Measurements from ENCODE around the gene WDR53. TPM values are rescaled to one million over a fixed set of nuclear protein-coding genes. Genes with fewer than 3 reads are reported as not detected.
A peak's percentile ranks its signal among the peaks of the same experiment; 100 is the strongest.
"Not testable (repeated sequence)": the region's sequence is repeated elsewhere in the genome, so short reads cannot be mapped to it uniquely, and the experiment has no call there.

Gene WDR53
- total RNA-seq, result 10 to 100 TPM in 5 of 7 donors, 1 to 10 TPM in 2; 6.2 to 17.7 (median 13.0) TPM
- polyA plus RNA-seq, result 10 to 100 TPM; 13.7 to 17.1 (median 16.6) TPM
- long read RNA-seq, donor 1, result 0 reads
- long read RNA-seq, donor 2, result 0 reads

GRCh38 chr3:196568246-196569002 lies at the start of gene WDR53, which contains the start of gene FBXO45:
Gene WDR53, minus strand, starts transcription at chr3:196568554. Its CDS starts 7,079 bp downstream, at chr3:196561475.
Gene FBXO45, plus strand, starts transcription at chr3:196568660. Its CDS starts 325 bp downstream, at chr3:196568985.
- no peaks in the 10 kb centered on the region for H3K27me3 ChIP-seq (replicated peaks in 1 of 7)
- peak within 1 kb of the TSS; percentile 68 to 96 (median 87) for H3K4me3 ChIP-seq
- TF ChIP-seq POLR2A (IDR thresholded peaks at IDR 0.05), result peak; percentile 56 to 67 (median 57)
- peak in 4 of 11 experiments; percentile 21 to 39 (median 27) for TF ChIP-seq CTCF (IDR thresholded peaks at IDR 0.05 in 8 of 11, conservative IDR thresholded peaks at IDR 0.05 in 3 of 11)
- TF ChIP-seq POLR2AphosphoS5 (IDR thresholded peaks at IDR 0.05), result peak; percentile 98 to 99 (median 98)
- peaks cover 15 to 92% (median 57%) of the 10 kb centered on the region in 6 donors for H3K4me1 ChIP-seq
- peak; percentile 99 for DNase-seq
- peak within 1 kb of the TSS; percentile 70 to 93 (median 90) for H3K27ac ChIP-seq
- no peaks in the 10 kb centered on the region for H3K9me3 ChIP-seq
- WGBS, 5 donors, result 0 to 1% (median 0%) methylated on average over 56 to 87 of the region's 87 CpGs
- peaks cover 0 to 17% (median 0%) of the 10 kb centered on the region in 6 donors for H3K36me3 ChIP-seq
- intact Hi-C loops (cut with DNase I; ENCODE audit: low total_unique reads), result no loop called here

GRCh38 chr3:196617256-196617655 lies 48.9 kb upstream of the WDR53 start:
- no peak for TF ChIP-seq POLR2AphosphoS5 (IDR thresholded peaks at IDR 0.05)
- no peak for TF ChIP-seq POLR2A (IDR thresholded peaks at IDR 0.05)
- no peak for TF ChIP-seq CTCF (IDR thresholded peaks at IDR 0.05 in 8 of 11, conservative IDR thresholded peaks at IDR 0.05 in 3 of 11)
- no peaks in the 10 kb centered on the region for H3K36me3 ChIP-seq
- no peaks in the 10 kb centered on the region for H3K9me3 ChIP-seq
- H3K27me3 ChIP-seq (replicated peaks in 1 of 7), result no peaks in the 10 kb centered on the region
- intact Hi-C loops (cut with DNase I; ENCODE audit: low total_unique reads), result no loop called here
- H3K27ac ChIP-seq, result peak overlapping the region in 3 of 8 donors; percentile 18 to 41 (median 36)
- DNase-seq, result no peak
- WGBS, 5 donors, result 45 to 65% (median 55%) methylated on average over 5 of the region's 5 CpGs
- H3K4me3 ChIP-seq, result no peak overlapping the region
- H3K4me1 ChIP-seq, result peaks cover 9 to 57% (median 30%) of the 10 kb centered on the region in 6 donors

- H3K4me1 ChIP-seq, result peaks cover 11 to 57% (median 32%) of the 10 kb centered on the region in 6 donors
- H3K27ac ChIP-seq; H3K27me3 ChIP-seq (replicated peaks in 1 of 7); intact Hi-C loops (cut with DNase I; ENCODE audit: low total_unique reads); DNase-seq; H3K36me3 ChIP-seq; H3K4me3 ChIP-seq; H3K9me3 ChIP-seq: not testable (repeated sequence)
- 92 to 97% (median 93%) methylated on average over 6 of the region's 6 CpGs for WGBS, 5 donors
These were observed 46.9 kb upstream of the WDR53 start for GRCh38 chr3:196615234-196615633.

- intact Hi-C loops (cut with DNase I; ENCODE audit: low total_unique reads), result no loop called here
- TF ChIP-seq POLR2AphosphoS5 (IDR thresholded peaks at IDR 0.05) (peak in 2 of 3 donors; percentile 57 to 66), CTCF (IDR thresholded peaks at IDR 0.05 in 8 of 11, conservative IDR thresholded peaks at IDR 0.05 in 3 of 11) (no peak)
- Histone ChIP-seq H3K4me1 (peaks cover 18 to 45% (median 30%) of the 10 kb centered on the region in 6 donors), H3K36me3 (no peaks in the 10 kb centered on the region), H3K27ac (peak overlapping the region; percentile 59 to 85 (median 81)), H3K4me3 (no peak overlapping the region), H3K27me3 (replicated peaks in 1 of 7) (no peaks in the 10 kb centered on the region), H3K9me3 (peaks cover 0 to 6% (median 0%) of the 10 kb centered on the region in 8 donors)
- 28 to 48% (median 34%) methylated on average over 10 of the region's 10 CpGs for WGBS, 5 donors
- DNase-seq, result no peak
These were observed 43.6 kb upstream of the WDR53 start for GRCh38 chr3:196611761-196612483.

All from spleen (tissue), 13 donors.